NCI-H524 treated with DMSO at 0.1 percent for 48 hours (cell line): Measurements from ENCODE around the gene DNAJA4.

Experiments used
- DNase-seq: peaks from one replicate; lab custom pipeline; 2025; lab: John Stamatoyannopoulos, UW

Gene DNAJA4

GRCh38 chr15:78264304-78265136 lies at the start of gene DNAJA4:
DNAJA4 (plus strand) TSS chr15:78264562; CDS start chr15:78264764, 202 bp downstream.
- no peak for DNase-seq

- DNase-seq, result no peak
These were observed 47.9 kb upstream of the DNAJA4 start for GRCh38 chr15:78216276-78217104.

GRCh38 chr15:78220713-78221112 lies 43.6 kb upstream of the DNAJA4 start:
- DNase-seq, result peak; percentile 41

GRCh38 chr15:78222745-78223395 lies 41.5 kb upstream of the DNAJA4 start:
- peak; percentile 32 for DNase-seq

GRCh38 chr15:78223396-78224022 lies 40.9 kb upstream of the DNAJA4 start:
- peak; percentile 82 for DNase-seq

- peak; percentile 20 for DNase-seq
These were observed 40.3 kb upstream of the DNAJA4 start for GRCh38 chr15:78224023-78224411.

- no peak for DNase-seq
These were observed 38.4 kb upstream of the DNAJA4 start for GRCh38 chr15:78225783-78226541.

- DNase-seq, result no peak
These were observed 35.9 kb upstream of the DNAJA4 start for GRCh38 chr15:78228356-78228996.

- DNase-seq, result no peak
These were observed 34.6 kb upstream of the DNAJA4 start for GRCh38 chr15:78229431-78230406.

GRCh38 chr15:78232951-78233350 lies 31.4 kb upstream of the DNAJA4 start:
- DNase-seq, result no peak

- no peak for DNase-seq
These were observed 30.9 kb upstream of the DNAJA4 start for GRCh38 chr15:78233496-78233895.

GRCh38 chr15:78234515-78235040 lies 29.8 kb upstream of the DNAJA4 start, which contains the start of gene ACSBG1:
ACSBG1 (minus strand) TSS chr15:78234565; CDS start chr15:78234501, 64 bp downstream.
- no peak for DNase-seq

GRCh38 chr15:78236491-78236890 lies 27.9 kb upstream of the DNAJA4 start:
- no peak for DNase-seq

- no peak for DNase-seq
These were observed 27.2 kb upstream of the DNAJA4 start for GRCh38 chr15:78237146-78237545.

GRCh38 chr15:78239811-78240210 lies 24.6 kb upstream of the DNAJA4 start:
- DNase-seq, result no peak

- peak; percentile 11 for DNase-seq
These were observed 23.3 kb upstream of the DNAJA4 start for GRCh38 chr15:78241017-78241416.

GRCh38 chr15:78242128-78242527 lies 22.2 kb upstream of the DNAJA4 start:
- no peak for DNase-seq

GRCh38 chr15:78243058-78243457 lies 21.3 kb upstream of the DNAJA4 start:
- no peak for DNase-seq

- DNase-seq, result no peak
These were observed 20.8 kb upstream of the DNAJA4 start for GRCh38 chr15:78243491-78243941.
